A673 (cell line): ENCODE measurements around the gene SRCIN1.

Experiments
- EZH2 ChIP-seq: fragments of 200-600 bp; sonication (generic); IDR thresholded peaks from 2 replicates; pipeline ENCODE4 v1.6.1; 2017; ENCODE audit warnings: borderline replicate concordance, low read depth, mild to moderate bottlenecking, mixed read lengths, antibody characterized with exemption, low read length; ENCODE audit not compliant: poor library complexity, severe bottlenecking
- TF ChIP-seq, protein P1 (sequence below): fragments of 300-800, 200-600 bp; sonication (generic); conservative IDR thresholded peaks from 2 replicates; pipeline ENCODE4 v1.5.1; 2017; ENCODE audit warnings: low read depth, mild to moderate bottlenecking, antibody characterized with exemption, low read length, moderate library complexity, mixed read lengths

DNA sequence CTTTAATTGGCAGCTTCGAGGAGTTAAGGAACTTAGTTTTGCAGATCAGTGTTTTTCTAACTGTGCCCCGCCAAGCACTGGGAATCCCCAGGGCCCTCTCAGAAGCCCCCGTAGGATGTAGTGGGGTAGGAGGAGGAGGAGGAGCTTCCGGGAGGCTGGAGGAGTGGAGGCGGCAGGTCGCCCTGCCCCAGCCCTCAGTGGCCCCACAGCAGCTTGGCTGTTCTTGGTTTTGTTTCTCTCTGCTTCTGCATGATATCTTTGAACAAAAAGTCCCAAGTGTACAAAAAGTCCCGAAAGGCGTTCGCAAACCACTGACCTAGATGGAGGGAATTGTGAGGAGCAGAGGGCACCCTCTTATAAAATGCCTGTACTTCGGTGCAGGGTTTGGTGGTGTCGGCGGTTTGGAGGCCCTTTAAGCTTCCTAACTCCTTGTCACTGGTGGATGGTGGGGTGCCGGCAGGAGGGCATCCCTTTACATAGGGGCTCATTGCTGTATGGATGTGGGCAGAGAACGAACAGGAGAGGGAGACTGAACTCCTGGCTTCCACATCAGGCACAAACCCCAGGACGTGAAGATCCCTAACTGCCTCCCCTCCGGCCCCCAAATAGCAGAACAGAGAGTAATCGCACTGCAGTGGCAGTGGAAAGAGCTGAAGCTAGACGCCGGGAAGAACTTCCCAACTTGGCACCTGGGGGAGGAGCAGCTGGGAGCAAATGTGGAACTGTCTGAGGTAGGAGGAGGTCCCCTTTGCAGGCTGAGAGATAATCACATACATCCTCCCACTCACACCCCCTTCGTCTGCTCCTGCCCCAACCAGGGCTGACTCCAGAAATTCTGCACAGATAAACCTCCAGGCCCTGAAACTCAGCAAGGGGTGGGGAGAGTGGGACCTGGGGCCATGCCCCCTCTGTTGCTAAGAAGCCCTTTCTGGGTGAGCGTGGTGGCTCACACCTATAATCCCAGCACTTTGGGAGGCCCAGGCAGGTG is 49.0 kb upstream of the SRCIN1 start:
- TF ChIP-seq, protein P1, sequence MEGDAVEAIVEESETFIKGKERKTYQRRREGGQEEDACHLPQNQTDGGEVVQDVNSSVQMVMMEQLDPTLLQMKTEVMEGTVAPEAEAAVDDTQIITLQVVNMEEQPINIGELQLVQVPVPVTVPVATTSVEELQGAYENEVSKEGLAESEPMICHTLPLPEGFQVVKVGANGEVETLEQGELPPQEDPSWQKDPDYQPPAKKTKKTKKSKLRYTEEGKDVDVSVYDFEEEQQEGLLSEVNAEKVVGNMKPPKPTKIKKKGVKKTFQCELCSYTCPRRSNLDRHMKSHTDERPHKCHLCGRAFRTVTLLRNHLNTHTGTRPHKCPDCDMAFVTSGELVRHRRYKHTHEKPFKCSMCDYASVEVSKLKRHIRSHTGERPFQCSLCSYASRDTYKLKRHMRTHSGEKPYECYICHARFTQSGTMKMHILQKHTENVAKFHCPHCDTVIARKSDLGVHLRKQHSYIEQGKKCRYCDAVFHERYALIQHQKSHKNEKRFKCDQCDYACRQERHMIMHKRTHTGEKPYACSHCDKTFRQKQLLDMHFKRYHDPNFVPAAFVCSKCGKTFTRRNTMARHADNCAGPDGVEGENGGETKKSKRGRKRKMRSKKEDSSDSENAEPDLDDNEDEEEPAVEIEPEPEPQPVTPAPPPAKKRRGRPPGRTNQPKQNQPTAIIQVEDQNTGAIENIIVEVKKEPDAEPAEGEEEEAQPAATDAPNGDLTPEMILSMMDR, result no peak
- TF ChIP-seq EZH2, result no peak
